Left hindlimb (tissue), 1 donor: ENCODE measurements around the gene PLPPR3.

Experiments
- DNase-seq: peaks from one replicate; pipeline ENCODE4 v3.0.0-alpha.2; 2018

PLPPR3 gene

DNA sequence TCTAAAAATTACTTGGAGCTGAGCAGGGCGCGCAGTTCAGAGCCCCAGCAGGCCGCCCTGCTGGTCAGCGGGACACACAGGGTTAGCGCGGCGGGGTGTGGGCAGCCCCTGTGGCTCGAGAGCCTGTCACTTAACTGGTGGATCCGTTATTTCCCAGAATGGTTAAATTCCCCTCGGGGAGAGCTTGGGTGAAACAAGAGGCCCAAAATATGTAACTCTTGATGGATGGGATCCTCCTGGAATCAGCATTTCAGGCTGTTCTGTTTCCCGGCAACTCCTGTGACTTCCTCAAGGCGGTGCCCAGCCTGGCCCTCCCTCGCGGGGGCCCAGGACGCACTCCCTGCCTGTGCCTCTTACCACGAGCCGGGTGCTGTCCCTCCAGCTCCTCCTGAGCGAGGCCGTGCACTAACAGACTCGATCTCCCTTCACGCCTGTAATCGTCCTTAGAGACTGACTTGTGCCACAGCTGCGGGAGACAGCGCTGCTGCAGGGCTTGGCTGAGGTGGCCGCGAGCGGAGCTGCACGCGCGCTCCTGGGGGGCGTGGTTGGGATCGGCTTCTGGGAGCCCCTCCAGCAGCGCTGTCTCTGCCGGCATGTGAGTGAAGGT is 14.8 kb downstream of the PLPPR3 start:
- DNase-seq, result no peak

DNA sequence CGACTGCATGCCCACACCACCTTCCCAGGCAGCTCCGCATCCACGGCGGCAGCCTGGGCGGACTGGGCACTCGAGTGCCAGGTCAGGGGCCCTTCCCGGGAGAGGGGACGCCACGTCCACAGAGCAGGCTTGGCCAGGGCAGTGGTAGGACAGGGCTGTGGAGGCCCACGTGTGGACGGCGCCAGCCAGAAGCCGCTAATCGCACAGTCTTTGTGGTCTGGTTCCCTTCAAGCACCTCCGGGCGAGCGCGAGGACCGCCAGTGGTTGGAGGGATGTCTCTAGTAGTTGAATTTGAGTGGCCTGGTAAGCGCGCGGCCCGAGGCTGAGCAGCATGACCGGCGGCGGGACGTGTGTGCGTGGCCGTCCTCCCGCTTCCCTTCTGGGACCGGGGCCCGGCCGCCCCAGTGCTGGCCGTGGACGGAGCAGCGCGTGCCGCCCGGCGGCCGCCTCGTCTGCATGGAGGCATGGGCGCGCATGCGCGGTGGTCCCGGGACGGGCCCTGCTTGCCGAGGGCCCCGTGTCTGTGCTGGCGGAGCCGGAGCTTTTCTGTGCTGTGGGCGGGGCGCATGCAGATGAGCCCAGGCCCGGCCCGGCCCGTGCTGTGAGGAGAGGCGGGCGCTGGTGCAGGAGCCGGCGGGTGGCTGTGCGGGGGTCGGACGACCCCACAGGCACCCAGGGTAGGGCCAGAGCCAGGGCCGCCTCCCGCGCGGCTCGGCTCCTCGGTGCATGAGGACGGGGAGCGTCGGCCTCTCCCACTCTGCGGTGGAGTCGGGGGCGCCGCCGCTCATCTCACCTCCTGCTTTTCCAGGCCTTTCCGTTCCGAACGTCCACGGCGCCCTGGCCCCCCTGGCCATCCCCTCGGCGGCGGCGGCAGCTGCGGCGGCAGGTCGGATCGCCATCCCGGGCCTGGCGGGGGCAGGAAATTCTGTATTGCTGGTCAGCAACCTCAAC is 15.9 kb downstream of the PLPPR3 start:
- no peak for DNase-seq

DNA sequence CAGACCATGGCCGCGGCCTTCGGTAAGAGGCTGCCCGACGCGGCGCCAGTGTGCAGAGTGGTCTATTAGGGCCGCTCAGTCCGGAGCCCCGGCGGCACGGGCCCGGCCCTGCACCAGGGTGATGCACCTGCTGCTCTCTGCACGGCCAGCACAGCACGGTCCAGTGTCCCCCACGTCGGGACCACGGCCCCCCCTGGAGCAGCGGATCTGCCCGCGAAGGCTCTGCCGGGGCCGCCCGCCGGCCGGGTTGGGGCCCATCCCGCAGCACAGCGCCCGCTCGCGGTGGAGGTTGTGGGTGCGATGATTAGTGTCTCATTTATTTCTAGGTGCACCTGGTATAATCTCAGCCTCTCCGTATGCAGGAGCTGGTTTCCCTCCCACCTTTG is 16.6 kb downstream of the PLPPR3 start:
- DNase-seq, result no peak

DNA sequence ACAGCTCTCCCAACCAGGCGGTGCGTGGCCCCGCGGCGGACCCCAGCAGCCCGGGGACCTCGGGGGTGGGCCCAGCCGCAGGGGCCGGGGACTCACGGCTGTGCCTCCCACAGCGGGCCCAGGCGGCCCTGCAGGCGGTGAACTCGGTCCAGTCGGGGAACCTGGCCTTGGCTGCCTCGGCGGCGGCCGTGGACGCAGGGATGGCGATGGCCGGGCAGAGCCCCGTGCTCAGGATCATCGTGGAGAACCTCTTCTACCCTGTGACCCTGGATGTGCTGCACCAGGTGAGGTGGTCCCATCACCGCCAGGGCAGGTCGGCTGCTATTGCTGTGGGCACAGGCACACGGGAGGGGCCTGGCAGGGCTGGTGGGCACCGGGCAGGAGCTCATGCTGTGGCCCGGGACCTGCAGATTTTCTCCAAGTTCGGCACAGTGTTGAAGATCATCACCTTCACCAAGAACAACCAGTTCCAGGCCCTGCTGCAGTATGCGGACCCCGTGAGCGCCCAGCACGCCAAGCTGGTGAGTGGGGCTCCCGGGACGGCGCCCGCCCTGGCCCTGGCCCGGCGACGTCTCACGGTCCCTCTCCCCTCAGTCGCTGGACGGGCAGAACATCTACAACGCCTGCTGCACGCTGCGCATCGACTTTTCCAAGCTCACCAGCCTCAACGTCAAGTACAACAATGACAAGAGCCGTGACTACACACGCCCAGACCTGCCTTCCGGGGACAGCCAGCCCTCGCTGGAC is 17.2 kb downstream of the PLPPR3 start:
- DNase-seq, result peak; percentile 23

DNA sequence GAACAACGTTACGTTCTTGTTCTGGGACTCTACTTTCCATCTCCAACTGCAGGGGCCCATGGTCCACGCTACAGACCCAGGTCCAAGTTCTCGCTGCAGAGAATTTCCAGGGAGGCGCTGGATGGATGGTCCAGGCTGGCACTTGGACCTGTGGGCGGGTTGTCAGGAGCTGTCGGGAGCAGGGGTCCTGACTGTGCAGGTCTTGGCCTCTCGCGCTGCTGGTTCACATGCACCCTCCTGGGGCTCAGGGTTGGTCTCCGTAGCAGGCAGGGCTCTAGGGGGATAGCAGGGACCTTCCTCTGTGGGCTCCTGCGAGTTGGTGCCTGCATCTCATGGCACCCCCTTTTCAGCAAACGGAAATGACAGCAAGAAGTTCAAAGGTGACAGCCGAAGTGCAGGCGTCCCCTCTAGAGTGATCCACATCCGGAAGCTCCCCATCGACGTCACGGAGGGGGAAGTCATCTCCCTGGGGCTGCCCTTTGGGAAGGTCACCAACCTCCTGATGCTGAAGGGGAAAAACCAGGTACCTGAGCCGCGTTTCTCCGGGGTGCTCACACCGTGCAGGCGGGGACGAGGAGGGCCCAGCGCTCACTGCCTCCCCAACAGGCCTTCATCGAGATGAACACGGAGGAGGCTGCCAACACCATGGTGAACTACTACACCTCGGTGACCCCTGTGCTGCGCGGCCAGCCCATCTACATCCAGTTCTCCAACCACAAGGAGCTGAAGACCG is 17.9 kb downstream of the PLPPR3 start:
- peak; percentile 24 for DNase-seq

DNA sequence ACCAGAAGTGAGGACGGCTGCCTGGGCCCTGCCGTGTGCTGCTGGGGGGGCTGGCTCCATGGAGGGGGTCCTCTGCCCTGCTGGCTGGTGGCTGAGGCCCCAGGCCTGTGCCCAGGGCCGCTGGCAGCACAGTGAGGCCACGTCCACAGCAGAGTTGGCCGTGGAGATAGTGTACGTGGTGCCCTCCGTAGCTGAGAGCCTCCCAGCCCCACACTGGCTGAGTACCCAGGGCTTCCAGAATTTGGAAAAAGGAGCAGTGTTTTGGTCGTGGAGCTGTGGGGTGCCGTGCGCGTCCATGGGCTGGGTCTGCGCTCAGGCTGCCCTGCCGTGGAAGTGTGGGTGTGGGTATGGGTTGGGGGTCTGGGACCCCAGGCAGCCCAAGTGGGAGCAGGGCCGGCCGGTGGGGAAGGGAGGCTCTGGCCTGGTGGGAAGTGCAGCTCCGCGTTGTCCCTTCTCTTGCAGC is 18.6 kb downstream of the PLPPR3 start:
- no peak for DNase-seq

DNA sequence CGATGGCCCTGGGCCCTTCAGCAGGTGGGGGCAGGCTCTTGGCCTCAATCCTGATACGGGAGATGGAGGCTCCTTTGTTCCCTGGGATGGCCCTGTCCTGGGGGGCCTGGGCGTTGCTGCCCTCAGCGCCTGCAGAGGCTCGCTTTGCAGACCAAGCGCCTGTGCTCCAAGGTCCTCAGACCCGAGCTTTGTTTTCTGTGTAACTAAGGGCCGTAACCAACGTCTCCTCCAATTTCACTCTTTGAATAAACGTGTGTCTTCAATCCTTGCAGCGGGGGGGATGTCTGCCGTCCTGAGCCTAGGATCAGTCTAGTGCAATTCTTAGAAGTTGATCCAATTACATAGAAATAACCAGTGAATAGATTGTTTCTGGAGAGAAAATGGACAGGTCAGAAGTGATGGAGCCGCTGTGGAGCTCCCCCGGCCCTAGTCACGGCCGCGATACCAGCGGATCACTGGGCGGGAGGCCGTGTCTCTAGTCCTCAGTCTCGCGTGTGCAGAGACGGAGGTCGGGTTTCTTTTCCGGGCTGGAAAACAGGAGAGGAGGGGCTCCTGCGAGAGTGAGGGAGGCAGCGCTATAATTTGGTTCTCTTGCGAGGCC is 19.2 kb downstream of the PLPPR3 start:
- no peak for DNase-seq

DNA sequence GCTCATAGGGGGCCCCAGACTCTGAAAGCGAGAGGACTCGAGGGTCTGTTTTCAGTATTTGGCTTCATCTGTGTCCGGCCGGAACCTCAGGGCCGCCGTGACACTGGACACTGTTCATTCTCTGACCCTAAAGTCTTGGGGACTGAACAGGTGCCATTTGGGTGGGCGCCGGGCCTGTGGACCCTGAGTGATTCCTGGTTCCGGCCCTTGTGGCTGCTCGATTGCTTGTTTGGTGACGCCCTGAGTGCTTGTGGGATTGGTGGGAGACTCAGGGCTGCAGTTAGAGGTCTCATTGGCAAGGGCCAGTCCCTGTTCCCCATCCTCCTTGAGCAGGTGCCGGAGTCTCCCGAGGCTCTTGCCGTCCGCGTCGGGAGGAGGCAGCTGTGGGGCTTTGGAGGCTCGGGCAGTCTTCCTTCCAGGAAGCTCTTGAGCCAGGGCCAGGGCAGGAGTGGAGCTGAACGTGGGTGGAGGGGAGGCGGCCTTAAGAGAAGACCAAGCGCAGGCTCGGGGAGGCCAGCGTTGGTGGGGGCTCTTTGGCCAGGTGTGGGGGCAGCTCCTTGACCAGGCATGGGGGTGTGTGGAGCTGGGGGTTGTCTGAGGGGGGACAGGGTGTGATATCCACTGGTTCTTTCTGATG is 19.8 kb downstream of the PLPPR3 start:
- peak; percentile 71 for DNase-seq

DNA sequence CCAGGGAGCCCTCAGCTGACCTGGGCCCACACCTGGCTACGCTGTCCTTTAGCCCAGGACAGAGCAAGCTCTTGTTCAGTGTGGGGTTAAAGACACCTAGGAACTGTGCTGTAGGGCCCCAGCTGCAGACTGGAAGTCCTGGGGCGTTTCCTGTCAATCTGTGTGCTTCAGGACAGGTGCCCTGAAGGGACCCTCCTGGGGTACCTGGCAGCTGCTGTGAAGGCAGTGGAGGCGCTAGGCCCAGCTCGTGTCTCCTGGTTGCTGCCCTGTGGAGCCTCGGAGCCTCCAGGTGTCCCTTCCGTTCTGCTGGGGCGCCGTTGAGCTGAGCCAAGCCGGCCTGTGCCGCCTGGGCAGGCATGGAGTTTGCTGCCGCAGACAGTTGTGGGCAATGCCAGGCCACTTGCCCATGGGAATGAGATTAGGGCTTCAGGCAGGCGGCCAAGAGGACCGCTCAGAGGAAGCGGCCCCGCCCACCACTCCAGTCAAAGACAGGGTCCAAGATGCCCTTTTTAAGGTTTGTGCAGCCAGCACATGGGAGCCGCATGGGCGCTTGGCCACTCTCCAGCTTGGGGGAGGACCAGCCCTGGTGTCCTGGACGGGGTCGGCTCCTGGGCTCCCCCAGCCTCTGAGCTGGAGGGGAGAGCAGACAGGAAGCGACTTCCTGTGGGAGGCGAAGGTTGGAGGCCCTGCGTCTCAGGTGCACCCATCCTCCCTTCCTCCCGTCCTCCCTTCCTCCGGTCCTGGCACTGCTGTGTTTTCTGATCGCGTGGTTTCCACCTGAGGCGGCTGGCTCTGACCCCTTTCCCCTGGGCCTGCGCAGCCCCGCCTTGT is 20.5 kb downstream of the PLPPR3 start:
- DNase-seq, result peak; percentile 70

DNA sequence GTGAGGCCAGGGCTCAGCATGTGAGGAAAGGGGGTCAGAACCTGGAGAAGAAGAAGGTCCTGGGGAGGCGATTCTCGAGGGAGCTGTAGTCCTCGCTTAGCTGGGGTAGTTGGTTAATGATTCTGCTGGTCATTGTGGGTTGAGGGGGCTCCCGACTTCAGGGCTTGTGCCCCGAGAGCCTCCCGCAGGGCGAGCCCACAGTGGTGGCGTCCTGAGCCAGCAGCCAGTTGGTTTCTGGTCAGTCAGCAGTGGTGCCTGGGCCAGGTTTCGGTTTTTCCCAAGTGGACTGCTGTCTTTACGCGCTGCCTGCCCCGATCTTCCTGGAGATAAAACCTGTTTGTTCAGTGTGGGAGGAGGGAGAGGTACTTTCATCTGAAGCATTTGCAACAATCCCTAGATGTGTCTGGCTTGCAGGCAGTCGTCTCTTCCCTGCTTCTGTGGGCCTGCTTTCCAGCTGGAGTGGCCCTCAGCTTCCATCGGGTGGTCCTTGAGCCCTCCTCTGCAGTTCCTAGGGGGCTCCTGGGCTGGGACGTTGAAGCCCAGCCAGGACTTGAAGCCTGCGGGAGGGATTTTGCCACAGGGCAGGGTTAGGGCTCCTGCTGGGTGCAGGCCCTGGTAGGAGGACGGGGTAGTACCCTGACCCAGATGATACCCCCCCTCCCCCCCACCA is 21.3 kb downstream of the PLPPR3 start:
- no peak for DNase-seq

DNA sequence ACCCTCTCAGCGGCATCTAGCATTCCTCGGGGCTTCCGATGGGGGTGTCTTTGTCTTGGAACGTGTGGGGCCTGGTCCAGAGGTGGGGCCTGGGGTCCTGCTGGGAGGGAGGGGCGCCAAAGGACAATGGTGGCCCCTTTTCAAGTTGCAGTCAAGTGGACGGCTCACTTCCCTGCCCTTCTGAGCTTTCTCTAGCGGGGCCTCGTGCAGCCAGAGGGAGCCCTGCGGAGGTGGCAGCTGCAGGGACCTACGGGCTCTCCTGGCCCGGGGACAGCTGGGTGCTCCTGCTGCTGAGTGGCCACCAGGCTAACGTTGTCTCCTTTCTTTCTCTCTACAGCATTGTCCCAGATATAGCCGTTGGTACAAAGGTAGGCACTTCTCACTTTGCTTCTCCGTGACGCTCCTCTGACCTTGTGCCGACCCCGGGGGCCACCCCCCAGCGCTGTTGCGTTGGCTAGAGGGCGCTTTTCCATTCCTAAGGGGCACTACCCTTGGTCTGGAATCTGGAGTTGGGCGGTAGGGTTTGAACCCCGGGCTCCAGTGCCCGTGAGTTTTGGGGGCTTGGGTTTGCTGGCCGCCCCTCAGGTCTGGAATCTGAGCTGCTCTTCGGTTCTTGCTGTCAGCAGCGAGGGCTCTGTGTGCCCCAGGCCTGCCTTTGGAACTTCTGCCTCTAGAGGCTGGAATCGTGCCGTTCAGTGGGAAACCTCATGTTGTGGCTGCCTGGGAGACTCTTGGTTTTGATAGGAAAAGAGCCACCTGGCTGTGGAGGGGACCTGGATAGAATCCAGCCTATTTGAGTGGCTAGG is 22.5 kb downstream of the PLPPR3 start:
- DNase-seq, result peak; percentile 46

DNA sequence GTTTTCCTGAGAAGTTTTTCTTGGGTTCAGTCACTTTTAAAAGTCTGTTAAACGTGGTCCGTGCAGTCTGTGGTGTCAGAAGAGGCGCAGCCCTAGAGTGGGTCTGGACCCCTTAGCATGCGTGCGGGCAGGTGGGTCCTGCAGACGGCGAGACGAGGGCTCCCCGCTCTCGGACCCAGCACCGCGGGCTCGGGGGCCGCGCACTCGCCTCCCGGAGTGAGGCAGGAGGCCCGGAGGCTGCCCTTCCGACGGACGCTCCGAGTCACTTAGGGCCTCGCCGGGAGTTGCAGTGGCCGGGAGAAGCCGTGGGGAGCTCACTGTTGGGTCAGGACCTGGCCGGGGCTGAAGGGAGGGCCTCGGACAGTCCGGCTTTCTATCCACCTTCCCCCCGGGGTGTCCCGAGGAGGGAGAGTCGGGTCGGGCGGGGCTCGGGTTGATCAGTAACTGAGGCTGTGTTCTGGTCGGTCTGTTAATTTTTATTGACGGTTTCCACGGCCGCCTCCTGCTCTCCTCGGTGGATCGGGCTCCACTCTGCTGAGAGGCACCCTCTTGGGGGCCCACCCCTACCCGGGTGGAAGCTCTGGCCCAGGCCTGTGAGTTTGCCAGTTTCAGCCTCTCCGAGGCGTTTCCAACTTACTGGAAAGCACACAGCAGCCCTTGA is 23.2 kb downstream of the PLPPR3 start:
- peak; percentile 48 for DNase-seq

DNA sequence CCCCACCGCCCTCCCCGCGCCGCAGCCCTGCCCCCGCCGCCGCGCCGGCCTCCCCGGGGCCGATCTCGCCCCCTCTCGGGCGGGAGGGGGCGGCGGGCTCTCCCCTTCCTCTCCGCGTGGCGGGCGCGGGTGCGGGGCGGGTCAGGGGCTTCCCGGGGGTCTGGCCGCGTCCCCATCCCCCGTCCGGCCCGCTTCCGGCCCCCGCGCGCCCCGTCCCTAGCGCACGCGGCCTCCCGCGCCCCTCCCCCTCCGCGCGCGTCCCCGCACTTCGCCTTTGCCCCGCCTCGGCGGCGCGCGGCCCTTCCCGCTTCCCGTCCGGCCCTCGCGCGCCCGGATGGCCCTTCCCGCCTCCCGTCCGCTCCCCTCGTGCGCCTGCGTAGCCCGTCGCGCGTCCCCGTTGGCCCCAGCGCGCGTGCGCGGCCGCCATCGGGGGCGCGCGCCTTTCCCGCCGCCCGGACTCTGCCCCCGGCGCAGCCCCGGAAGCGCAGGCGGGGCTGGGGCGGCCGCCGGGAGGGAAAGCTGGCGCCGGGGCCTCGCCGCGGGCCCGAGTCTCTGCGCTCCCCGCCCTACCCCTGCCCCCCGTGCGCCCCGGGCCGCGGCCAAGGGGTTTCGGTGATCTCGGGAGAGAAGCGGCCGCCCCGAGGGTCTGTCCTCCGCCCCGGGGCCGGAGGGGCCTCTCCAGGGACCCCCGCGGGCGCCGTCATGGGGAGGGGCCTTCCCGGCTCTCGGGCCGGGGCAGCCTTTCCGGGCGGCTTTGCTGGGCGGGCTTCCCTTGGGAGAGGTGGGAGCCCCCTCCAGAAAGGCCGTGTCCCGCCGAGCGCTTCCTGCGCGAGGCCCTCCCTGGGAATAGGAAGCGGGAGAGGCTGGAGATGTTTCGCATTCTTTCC is 24.0 kb downstream of the PLPPR3 start:
- peak; percentile 91 for DNase-seq

DNA sequence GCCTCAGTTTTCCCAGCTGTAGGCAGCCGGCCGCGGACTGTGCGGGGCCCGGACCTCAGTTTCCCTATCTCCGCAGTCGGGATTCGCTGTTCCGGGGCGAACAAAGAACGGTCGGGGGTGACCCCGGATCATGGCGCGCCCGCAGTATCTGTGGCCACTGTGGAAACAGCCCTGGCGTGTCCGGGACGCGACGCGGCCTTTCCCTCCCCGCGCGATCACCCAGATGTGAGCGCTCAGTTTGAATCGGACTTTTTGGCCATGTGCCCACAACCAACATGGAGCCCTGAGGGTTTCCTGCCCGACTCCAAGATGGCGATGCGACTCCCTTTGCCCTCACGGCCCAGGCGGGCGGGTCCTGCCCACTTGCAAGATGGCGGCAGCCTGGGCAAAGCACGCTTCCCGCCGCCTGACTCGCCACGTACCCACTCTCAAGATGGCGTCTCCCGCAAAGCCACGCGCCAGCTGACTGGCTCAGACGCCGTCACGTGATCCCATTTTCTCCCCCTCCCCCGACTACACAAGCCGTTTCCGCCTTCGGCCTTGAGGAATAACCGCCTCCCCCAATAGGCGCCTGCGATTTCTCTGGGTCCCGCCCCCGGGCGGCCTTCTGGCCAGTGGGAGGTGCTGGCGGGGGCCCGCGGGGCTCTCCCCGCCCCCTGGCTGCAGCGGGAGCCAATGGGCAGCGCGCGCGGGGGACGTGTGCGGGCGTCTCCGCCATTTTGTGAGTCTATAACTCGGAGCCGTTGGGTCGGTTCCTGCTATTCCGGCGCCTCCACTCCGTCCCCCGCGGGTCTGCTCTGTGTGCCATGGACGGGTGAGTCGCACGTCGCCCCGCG is 24.8 kb downstream of the PLPPR3 start, which contains the start of gene PTBP1:
TSS of gene PTBP1 (plus strand) at position 761 of the 836 bp plus-strand sequence. CDS start at position 807, 46 bp downstream.
- DNase-seq, result peak; percentile 100

DNA sequence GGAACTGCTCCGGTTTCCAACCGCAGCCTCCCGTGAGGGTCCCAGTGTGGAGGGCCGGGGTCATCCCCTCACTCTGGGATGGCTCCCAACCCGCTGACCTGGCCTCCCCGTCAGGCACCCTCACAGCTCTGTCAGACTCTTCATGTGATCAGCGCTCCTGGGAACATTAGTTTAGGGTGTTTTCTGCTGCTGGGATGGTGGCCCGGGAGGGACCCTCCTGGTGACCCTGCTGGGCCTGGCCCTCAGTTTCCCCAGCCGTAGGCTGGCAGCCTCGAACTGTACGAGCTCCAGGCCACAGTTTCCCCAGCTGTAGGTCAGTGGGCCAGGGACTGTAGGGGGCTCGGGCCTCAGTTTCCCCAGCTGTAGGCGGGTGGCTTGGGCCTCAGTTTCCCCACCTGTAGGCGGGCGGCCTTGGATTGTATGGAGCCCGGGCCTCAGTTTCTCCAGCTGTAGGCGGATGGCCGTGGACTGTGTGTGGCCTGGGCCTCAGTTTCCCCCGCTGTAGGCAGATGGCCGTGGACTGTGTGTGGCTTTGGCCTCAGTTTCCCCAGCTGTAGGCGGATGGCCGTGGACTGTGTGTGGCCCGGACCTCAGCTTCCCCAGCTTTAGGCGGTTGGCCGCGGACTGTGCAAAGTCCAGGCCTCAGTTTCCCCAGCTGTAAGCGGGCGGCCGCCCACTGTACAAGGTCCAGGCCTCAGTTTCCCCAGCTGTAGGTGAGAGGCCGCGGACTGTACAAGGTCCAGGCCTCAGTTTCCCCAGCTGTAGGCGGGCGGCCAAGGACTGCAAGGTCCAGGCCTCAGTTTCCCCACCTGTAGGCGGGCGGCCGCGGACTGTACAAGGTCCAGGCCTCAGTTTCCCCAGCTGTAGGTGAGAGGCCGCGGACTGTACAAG is 25.8 kb downstream of the PLPPR3 start:
- peak; percentile 45 for DNase-seq
